Esophagus squamous epithelium (tissue), 4 donors: ENCODE measurements around the gene EGFL6.

Experiments
- POLR2A ChIP-seq, 4 donors: fragments of 450-650 bp; IDR thresholded peaks; one replicate each; pipeline ENCODE4 v1.6.1; 2017; ENCODE audit warnings: antibody characterized with exemption in 4 of 4, mild to moderate bottlenecking in 4 of 4, moderate library complexity in 3 of 4
- TF ChIP-seq, protein P1 (sequence below), 6 experiments: fragments of 450-650 bp in 4 of 6; fragments of 200-600 bp in 2 of 6; sonication (generic) in 2 of 6; IDR thresholded peaks; one replicate each; pipeline ENCODE4 v1.5.1; 2016 to 2019; ENCODE audit warnings: antibody characterized with exemption in 6 of 6, mild to moderate bottlenecking in 4 of 6, moderate library complexity in 4 of 6

DNA sequence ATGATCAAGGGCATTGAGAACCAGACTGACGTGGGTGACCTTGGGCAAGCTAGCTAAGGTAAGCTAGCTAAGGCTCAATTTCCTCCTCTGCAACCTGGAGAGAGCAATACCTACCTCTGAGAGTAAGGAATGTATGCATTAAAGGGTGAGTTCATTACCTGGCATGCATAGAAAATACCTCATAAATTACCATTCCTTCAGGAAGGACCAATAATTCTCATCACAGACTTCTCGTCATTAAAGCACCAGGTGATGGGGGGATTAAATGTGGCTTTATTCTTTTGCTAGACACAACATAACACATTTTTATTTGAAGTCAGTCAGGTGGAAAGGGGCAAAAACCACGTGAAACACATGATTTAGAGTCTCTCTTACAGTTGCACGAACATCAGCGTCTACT is 21.5 kb downstream of the EGFL6 start:
- TF ChIP-seq, protein P1, sequence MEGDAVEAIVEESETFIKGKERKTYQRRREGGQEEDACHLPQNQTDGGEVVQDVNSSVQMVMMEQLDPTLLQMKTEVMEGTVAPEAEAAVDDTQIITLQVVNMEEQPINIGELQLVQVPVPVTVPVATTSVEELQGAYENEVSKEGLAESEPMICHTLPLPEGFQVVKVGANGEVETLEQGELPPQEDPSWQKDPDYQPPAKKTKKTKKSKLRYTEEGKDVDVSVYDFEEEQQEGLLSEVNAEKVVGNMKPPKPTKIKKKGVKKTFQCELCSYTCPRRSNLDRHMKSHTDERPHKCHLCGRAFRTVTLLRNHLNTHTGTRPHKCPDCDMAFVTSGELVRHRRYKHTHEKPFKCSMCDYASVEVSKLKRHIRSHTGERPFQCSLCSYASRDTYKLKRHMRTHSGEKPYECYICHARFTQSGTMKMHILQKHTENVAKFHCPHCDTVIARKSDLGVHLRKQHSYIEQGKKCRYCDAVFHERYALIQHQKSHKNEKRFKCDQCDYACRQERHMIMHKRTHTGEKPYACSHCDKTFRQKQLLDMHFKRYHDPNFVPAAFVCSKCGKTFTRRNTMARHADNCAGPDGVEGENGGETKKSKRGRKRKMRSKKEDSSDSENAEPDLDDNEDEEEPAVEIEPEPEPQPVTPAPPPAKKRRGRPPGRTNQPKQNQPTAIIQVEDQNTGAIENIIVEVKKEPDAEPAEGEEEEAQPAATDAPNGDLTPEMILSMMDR (IDR thresholded peaks at IDR 0.05) = no peak
- TF ChIP-seq POLR2A (IDR thresholded peaks at IDR 0.05) = no peak
